Dedifferentiated amniotic fluid mesenchymal stem cell (primary cell): Measurements from ENCODE around the gene EDEM3.
A peak's percentile ranks its signal among the peaks of the same experiment; 100 is the strongest.
"Not testable (repeated sequence)": the region's sequence is repeated elsewhere in the genome, so short reads cannot be mapped to it uniquely, and the experiment has no call there.

ENCODE experiments used
- DNase-seq: peaks from one replicate; pipeline ENCODE4 v3.0.0-alpha.2; 2016; ENCODE audit errors: extremely low spot score

EDEM3 gene

DNA sequence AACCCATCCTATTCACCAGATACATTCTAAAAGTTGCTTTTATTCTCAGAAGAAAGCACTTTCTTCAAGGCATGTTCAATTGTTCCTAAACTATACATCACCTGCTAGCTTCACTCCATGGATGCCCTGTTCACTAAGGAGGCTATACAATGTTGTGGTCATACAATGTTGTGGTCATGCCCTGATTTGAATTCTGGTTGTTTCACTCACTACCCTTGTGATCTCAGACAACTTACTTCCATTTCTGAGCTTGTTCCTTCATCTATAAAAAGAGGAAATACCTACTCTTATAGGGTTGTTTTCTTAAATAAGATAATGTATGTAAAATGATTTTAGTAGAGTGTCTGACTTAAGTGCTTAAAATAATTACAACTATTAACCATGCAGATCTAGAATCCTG lies 19.7 kb downstream of the EDEM3 start:
- no peak for DNase-seq

DNA sequence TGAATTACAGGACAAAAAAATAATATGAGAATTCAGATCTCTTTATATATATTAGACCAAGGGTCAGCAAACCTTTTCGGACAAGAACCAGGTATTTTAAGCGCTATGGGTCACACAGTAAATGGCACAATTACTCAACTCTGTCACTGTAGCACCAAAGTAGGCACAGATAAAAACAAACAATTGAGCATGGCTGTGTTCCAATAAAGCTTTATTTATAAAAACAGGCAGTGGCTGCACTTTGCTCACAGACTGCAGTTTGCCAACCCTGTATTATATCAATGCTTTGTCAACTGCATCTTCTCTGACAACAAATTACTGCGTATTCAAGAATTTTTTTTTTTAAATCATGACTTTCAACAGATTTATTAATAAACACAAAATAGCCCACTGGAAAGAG lies 29.8 kb downstream of the EDEM3 start:
- no peak for DNase-seq

GRCh38 chr1:184716158-184716557 lies 38.5 kb downstream of the EDEM3 start:
- peak; percentile 20 for DNase-seq

DNA sequence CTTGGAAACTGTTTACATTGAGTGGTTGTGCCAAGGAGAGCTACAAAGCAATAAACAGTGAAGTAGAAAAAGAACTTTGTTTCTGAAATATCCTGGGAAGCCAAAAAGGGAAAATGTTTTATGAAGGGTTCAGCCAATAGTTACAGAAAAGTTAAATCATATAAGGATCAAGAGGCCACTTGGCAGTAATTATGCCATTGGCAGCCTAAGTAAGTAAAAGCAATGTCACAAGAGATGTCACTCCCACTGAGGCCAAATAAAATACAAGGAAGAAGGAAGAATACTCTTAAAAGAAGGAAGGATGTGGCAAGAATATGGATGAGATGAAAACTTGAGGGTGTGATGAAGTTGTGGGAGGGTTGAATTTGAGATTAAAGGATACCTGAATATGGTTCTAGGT lies 45.2 kb downstream of the EDEM3 start:
- no peak for DNase-seq

DNA sequence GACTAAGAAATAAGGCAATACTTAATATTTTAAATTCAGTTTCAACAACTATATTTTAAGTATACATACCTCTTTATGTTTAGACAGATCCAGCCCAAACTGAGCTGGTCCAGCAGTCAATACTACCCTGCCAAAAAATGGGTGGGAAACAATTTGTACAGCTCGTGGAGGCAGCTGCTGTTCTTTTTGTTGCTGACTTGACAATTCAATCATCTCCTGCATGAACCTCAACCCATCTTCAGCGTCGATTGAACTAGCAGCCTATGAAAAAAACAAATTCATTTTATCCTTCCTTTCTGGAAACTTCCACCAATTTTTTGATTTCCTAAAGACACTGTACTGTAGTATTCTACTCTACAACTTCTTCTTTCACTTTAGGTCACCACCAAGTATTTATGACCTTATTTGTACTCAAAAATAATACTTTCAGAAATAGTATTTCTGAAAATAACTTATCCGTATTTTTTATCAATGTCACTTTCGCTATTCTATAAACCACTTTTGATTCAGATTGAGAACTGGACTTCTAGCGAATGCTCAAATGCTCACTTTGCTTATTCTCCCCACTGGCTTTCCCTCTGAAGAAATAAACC lies 46.5 kb downstream of the EDEM3 start:
- no peak for DNase-seq

- no peak for DNase-seq
These were observed 49.4 kb downstream of the EDEM3 start for GRCh38 chr1:184705271-184705670.

- no peak for DNase-seq
These were observed 52.8 kb downstream of the EDEM3 start for GRCh38 chr1:184701816-184702215.

GRCh38 chr1:184698969-184699368 lies 55.7 kb downstream of the EDEM3 start:
- no peak for DNase-seq

GRCh38 chr1:184698016-184698415 lies 56.6 kb downstream of the EDEM3 start:
- DNase-seq, result no peak

DNA sequence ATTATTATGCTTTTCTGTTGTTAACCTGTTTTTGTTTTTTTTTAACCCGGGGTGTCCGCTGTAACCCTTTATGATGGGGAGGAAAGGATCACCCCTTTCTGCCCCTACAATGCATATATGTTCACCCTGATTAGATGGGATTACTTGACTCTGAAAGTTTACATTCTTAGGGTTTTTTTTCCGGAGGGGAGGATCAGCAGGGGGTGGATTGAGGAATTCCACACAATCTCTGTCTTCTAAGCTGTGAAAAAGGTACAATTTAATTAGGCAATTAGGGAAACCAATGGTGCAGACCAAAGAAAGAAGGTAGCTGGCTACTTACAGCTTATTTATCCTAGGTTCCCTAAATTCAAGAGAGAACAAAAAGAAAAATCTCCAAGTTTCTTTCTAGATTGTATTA lies 58.3 kb downstream of the EDEM3 start:
- DNase-seq, result no peak

- no peak for DNase-seq
These were observed 59.6 kb downstream of the EDEM3 start for GRCh38 chr1:184695023-184695422.

DNA sequence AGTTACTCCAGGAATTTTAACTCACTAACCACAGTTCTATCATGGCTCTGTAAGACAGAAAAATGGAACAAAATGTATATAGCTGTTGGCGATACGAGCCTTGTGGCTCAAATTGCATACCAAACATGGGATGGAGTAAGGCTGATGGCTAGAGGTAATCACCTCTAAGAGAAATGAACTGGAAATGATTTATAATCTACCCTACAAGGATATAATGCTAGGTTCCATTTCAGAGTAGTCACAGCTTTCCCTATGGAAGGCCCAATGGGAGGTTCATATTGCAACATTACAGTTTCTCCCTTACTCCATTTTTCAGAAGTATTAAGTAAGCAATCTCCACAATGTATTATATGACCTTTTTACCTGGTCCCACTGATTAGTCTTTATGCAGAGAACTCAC lies 61.6 kb downstream of the EDEM3 start:
- DNase-seq, result no peak

- peak; percentile 66 for DNase-seq
These were observed 62.8 kb downstream of the EDEM3 start for GRCh38 chr1:184691719-184692324.

DNA sequence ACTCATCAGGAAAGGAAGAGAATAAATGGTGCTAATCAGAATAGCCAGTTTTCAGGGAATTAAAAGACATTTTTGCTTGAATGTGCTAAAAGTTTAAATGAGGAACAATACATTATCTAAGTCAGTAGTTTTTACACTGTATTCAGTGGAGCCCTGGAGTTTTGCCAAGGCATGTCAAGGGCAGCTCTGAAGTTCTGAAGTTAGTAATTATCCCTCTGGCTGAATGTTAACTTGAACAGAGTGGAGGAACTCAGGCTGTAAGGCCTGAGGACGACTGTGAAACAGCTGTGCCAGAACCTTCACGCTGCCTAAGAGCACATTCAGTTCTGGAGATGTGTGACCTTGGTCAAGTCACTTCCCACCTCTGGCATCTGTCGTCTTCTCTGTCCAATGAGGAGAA lies 68.1 kb downstream of the EDEM3 start:
- DNase-seq, result no peak

GRCh38 chr1:184685116-184685515 lies 69.5 kb downstream of the EDEM3 start:
- DNase-seq, result no peak

- no peak for DNase-seq
These were observed 70.2 kb downstream of the EDEM3 start for GRCh38 chr1:184684285-184685074.

DNA sequence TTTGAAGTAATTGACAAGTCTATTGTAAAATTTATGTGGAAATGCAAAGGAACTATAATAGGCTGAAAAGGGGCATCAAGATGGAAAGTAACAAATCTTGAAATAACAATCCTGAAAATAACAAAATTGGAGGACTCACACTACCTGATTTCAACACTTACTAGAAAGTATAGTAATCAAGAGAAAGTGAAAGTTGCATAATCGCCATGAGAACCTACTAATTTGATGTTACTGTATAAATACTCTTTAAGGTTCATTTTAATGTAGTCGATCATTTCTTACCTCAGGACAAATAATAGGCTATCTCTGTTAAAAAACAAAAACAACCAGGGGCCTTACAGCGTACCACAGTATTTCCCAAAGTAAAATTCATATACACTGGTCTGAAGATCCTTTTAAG lies 71.7 kb downstream of the EDEM3 start:
- DNase-seq, result no peak

DNA sequence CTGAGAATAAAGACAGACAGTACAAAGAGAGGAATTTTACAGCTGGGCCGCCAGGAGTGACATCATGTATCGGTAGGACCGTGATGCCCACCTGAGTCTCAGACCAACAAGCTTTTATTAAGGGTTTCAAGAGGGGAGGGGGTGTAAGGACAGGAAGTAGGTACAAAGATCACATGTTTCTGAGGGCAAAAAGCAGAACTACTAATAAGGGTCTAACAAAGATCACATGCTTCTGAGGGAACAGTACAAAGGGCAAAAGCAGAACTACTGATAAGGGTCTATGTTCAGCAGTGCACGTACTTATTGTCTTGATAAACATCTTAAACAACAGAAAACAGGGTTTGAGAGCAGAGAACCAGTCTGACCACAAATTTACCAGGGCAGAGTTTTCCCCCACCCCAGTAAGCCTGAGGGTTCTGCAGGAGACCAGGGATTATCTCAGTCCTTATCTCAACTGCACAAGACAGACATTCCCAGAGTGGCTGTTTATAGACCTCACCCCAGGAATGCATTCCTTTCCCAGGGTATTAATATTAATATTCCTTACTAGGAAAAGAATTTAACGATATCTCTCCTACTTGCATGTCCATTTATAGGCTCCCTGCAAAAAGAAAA lies 73.9 kb downstream of the EDEM3 start:
- DNase-seq, result not testable (repeated sequence)

- not testable (repeated sequence) for DNase-seq
These were observed 75.2 kb downstream of the EDEM3 start for GRCh38 chr1:184679472-184679871.

GRCh38 chr1:184677344-184677743 lies 77.3 kb downstream of the EDEM3 start:
- no peak for DNase-seq

DNA sequence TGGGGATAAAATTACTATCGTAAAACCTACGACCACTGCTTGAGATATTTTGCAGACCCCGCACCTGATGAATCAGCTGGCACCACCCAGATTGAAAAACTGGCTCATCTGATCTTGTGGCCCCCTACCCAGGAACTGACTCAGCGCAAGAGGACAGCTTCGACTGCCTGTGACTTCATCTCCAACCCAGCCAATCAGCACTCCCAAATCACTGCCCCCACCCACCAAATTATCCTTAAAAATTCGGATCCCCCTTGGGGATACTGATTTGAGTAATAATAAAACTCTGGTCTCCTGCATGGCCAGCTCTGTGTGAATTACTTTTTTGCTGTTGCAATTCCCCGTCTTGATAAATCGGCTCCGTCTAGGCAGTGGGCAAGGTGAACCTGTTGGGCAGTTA lies 81.4 kb downstream of the EDEM3 start:
- no peak for DNase-seq

- no peak for DNase-seq
These were observed 82.5 kb downstream of the EDEM3 start for GRCh38 chr1:184672013-184672726.
